ENCODE measurements around the gene COL6A2.

Gene COL6A2

GRCh38 chr21:46171585-46171984 is 73.7 kb downstream of the COL6A2 start:
- no peaks in the 10 kb centered on the region for H3K27me3 ChIP-seq (ENCODE audit: insufficient read depth, low read length)
- H2AFZ ChIP-seq (ENCODE audit: insufficient read depth, low read length, poor library complexity) = no peak overlapping the region
- no peak overlapping the region for H3K4me3 ChIP-seq (ENCODE audit: low read depth, low read length)
- no peak overlapping the region for H3K4ac ChIP-seq (ENCODE audit: low read depth, low read length)
- WGBS (ENCODE audit: extremely low coverage, insufficient coverage, insufficient read length) = no CpG with 5 or more reads among the region's 2 CpGs
- H4K12ac ChIP-seq (ENCODE audit: low read depth, low read length) = no peak overlapping the region
- H3K18ac ChIP-seq (ENCODE audit: low read length) = no peak overlapping the region
- H3K79me2 ChIP-seq (ENCODE audit: control insufficient read depth, insufficient read depth, low read length, poor library complexity) = no peaks in the 10 kb centered on the region
- H2BK12ac ChIP-seq (ENCODE audit: low read length) = no peak overlapping the region
- no peak overlapping the region for H2BK5ac ChIP-seq (ENCODE audit: low read depth, low read length, poor library complexity)
- peaks cover 5% of the 10 kb centered on the region for H3K9me3 ChIP-seq (ENCODE audit: insufficient read depth, low read depth, low read length)
- no peak for DNase-seq
- H3K4me2 ChIP-seq (ENCODE audit: low read length) = no peak overlapping the region
- no peak overlapping the region for H3K9ac ChIP-seq (ENCODE audit: low read length)
- H4K91ac ChIP-seq (ENCODE audit: low read depth, low read length) = no peak overlapping the region
- no peak overlapping the region for H3K27ac ChIP-seq (ENCODE audit: low read depth, low read length)
- no peaks in the 10 kb centered on the region for H3K4me1 ChIP-seq (ENCODE audit: control insufficient read depth in 1 of 2, insufficient read depth in 2 of 2, low read length in 2 of 2)
- no peak overlapping the region for H2BK120ac ChIP-seq (ENCODE audit: insufficient read depth, low read length, poor library complexity)
- no peak overlapping the region for H3K23ac ChIP-seq (ENCODE audit: low read length)
- H3K14ac ChIP-seq (ENCODE audit: low read length) = no peak overlapping the region
- no peak overlapping the region for H4K8ac ChIP-seq (ENCODE audit: low read depth, low read length)
- H2AK5ac ChIP-seq (ENCODE audit: low read length) = no peak overlapping the region
- no peaks in the 10 kb centered on the region for H3K79me1 ChIP-seq (ENCODE audit: low read length)
- H3K36me3 ChIP-seq (ENCODE audit: control insufficient read depth in 1 of 2, insufficient read depth in 2 of 2, low read length in 2 of 2) = peaks cover 0 to 3% of the 10 kb centered on the region in 2 experiments

GRCh38 chr21:46171996-46172862 is 74.3 kb downstream of the COL6A2 start:
- H3K18ac ChIP-seq (ENCODE audit: low read length) = no peak overlapping the region
- H3K27ac ChIP-seq (ENCODE audit: low read depth, low read length) = no peak overlapping the region
- H3K9me3 ChIP-seq (ENCODE audit: insufficient read depth, low read depth, low read length) = peaks cover 5% of the 10 kb centered on the region
- no peak overlapping the region for H3K9ac ChIP-seq (ENCODE audit: low read length)
- no peaks in the 10 kb centered on the region for H3K27me3 ChIP-seq (ENCODE audit: insufficient read depth, low read length)
- H3K4ac ChIP-seq (ENCODE audit: low read depth, low read length) = no peak overlapping the region
- no peak overlapping the region for H2AK5ac ChIP-seq (ENCODE audit: low read length)
- H3K4me3 ChIP-seq (ENCODE audit: low read depth, low read length) = no peak overlapping the region
- H2BK120ac ChIP-seq (ENCODE audit: insufficient read depth, low read length, poor library complexity) = no peak overlapping the region
- H3K79me1 ChIP-seq (ENCODE audit: low read length) = no peaks in the 10 kb centered on the region
- H3K79me2 ChIP-seq (ENCODE audit: control insufficient read depth, insufficient read depth, low read length, poor library complexity) = no peaks in the 10 kb centered on the region
- no peak overlapping the region for H2BK12ac ChIP-seq (ENCODE audit: low read length)
- H3K4me1 ChIP-seq (ENCODE audit: control insufficient read depth in 1 of 2, insufficient read depth in 2 of 2, low read length in 2 of 2) = no peaks in the 10 kb centered on the region
- no peak for DNase-seq
- H4K8ac ChIP-seq (ENCODE audit: low read depth, low read length) = no peak overlapping the region
- no peak overlapping the region for H2AFZ ChIP-seq (ENCODE audit: insufficient read depth, low read length, poor library complexity)
- H4K12ac ChIP-seq (ENCODE audit: low read depth, low read length) = no peak overlapping the region
- no peak overlapping the region for H3K14ac ChIP-seq (ENCODE audit: low read length)
- H2BK5ac ChIP-seq (ENCODE audit: low read depth, low read length, poor library complexity) = no peak overlapping the region
- no peak overlapping the region for H4K91ac ChIP-seq (ENCODE audit: low read depth, low read length)
- no peak overlapping the region for H3K23ac ChIP-seq (ENCODE audit: low read length)
- H3K36me3 ChIP-seq (ENCODE audit: control insufficient read depth in 1 of 2, insufficient read depth in 2 of 2, low read length in 2 of 2) = peaks cover 0 to 3% of the 10 kb centered on the region in 2 experiments
- H3K4me2 ChIP-seq (ENCODE audit: low read length) = no peak overlapping the region
- WGBS (ENCODE audit: extremely low coverage, insufficient coverage, insufficient read length) = no CpG with 5 or more reads among the region's 21 CpGs

- Histone ChIP-seq H3K36me3 (ENCODE audit: control insufficient read depth in 1 of 2, insufficient read depth in 2 of 2, low read length in 2 of 2) (peaks cover 0 to 3% of the 10 kb centered on the region in 2 experiments), H3K79me2 (ENCODE audit: control insufficient read depth, insufficient read depth, low read length, poor library complexity) (no peaks in the 10 kb centered on the region), H3K23ac (ENCODE audit: low read length) (no peak overlapping the region), H2BK120ac (ENCODE audit: insufficient read depth, low read length, poor library complexity) (no peak overlapping the region), H3K9ac (ENCODE audit: low read length) (no peak overlapping the region), H3K79me1 (ENCODE audit: low read length) (no peaks in the 10 kb centered on the region), H3K4me3 (ENCODE audit: low read depth, low read length) (no peak overlapping the region), H3K4me2 (ENCODE audit: low read length) (no peak overlapping the region), H3K18ac (ENCODE audit: low read length) (no peak overlapping the region), H2AK5ac (ENCODE audit: low read length) (no peak overlapping the region), H2AFZ (ENCODE audit: insufficient read depth, low read length, poor library complexity) (no peak overlapping the region), H3K14ac (ENCODE audit: low read length) (no peak overlapping the region), H3K4ac (ENCODE audit: low read depth, low read length) (no peak overlapping the region), H3K9me3 (ENCODE audit: insufficient read depth, low read depth, low read length) (peaks cover 5% of the 10 kb centered on the region), H3K27ac (ENCODE audit: low read depth, low read length) (no peak overlapping the region), H4K12ac (ENCODE audit: low read depth, low read length) (no peak overlapping the region), H2BK12ac (ENCODE audit: low read length) (no peak overlapping the region), H3K4me1 (ENCODE audit: control insufficient read depth in 1 of 2, insufficient read depth in 2 of 2, low read length in 2 of 2) (no peaks in the 10 kb centered on the region), H4K8ac (ENCODE audit: low read depth, low read length) (no peak overlapping the region), H4K91ac (ENCODE audit: low read depth, low read length) (no peak overlapping the region), H2BK5ac (ENCODE audit: low read depth, low read length, poor library complexity) (no peak overlapping the region), H3K27me3 (ENCODE audit: insufficient read depth, low read length) (no peaks in the 10 kb centered on the region)
- DNase-seq = no peak
- WGBS (ENCODE audit: extremely low coverage, insufficient coverage, insufficient read length) = no CpG with 5 or more reads among the region's 6 CpGs
These were observed 75.1 kb downstream of the COL6A2 start for GRCh38 chr21:46172863-46173528.

- no peak overlapping the region for H3K14ac ChIP-seq (ENCODE audit: low read length)
- H3K36me3 ChIP-seq (ENCODE audit: control insufficient read depth in 1 of 2, insufficient read depth in 2 of 2, low read length in 2 of 2) = no peaks in the 10 kb centered on the region
- no peak overlapping the region for H2BK5ac ChIP-seq (ENCODE audit: low read depth, low read length, poor library complexity)
- no peak overlapping the region for H2AFZ ChIP-seq (ENCODE audit: insufficient read depth, low read length, poor library complexity)
- DNase-seq = no peak
- no peak overlapping the region for H3K4ac ChIP-seq (ENCODE audit: low read depth, low read length)
- H2AK5ac ChIP-seq (ENCODE audit: low read length) = no peak overlapping the region
- no peaks in the 10 kb centered on the region for H3K79me1 ChIP-seq (ENCODE audit: low read length)
- H3K79me2 ChIP-seq (ENCODE audit: control insufficient read depth, insufficient read depth, low read length, poor library complexity) = no peaks in the 10 kb centered on the region
- no peak overlapping the region for H3K18ac ChIP-seq (ENCODE audit: low read length)
- H4K8ac ChIP-seq (ENCODE audit: low read depth, low read length) = no peak overlapping the region
- peaks cover 3% of the 10 kb centered on the region for H3K9me3 ChIP-seq (ENCODE audit: insufficient read depth, low read depth, low read length)
- H2BK120ac ChIP-seq (ENCODE audit: insufficient read depth, low read length, poor library complexity) = no peak overlapping the region
- no peak overlapping the region for H3K9ac ChIP-seq (ENCODE audit: low read length)
- H2BK12ac ChIP-seq (ENCODE audit: low read length) = no peak overlapping the region
- H3K23ac ChIP-seq (ENCODE audit: low read length) = no peak overlapping the region
- H4K91ac ChIP-seq (ENCODE audit: low read depth, low read length) = no peak overlapping the region
- no CpG with 5 or more reads among the region's 1 CpG for WGBS (ENCODE audit: extremely low coverage, insufficient coverage, insufficient read length)
- no peaks in the 10 kb centered on the region for H3K4me1 ChIP-seq (ENCODE audit: control insufficient read depth in 1 of 2, insufficient read depth in 2 of 2, low read length in 2 of 2)
- no peaks in the 10 kb centered on the region for H3K27me3 ChIP-seq (ENCODE audit: insufficient read depth, low read length)
- no peak overlapping the region for H3K4me3 ChIP-seq (ENCODE audit: low read depth, low read length)
- no peak overlapping the region for H3K27ac ChIP-seq (ENCODE audit: low read depth, low read length)
- H4K12ac ChIP-seq (ENCODE audit: low read depth, low read length) = no peak overlapping the region
- H3K4me2 ChIP-seq (ENCODE audit: low read length) = no peak overlapping the region
These were observed 75.7 kb downstream of the COL6A2 start for GRCh38 chr21:46173573-46173972.
